ENCODE results near the gene HOXA3. TPM values are rescaled to one million over a fixed set of nuclear protein-coding genes. Genes with fewer than 3 reads are reported as not detected.

HOXA3 gene
- polyA plus RNA-seq, 1 donor: 14.3 TPM

- no peak for DNase-seq (ENCODE audit: low read depth)
Observed at GRCh38 chr7:27091941-27092818, 60.2 kb downstream of the HOXA3 start.

GRCh38 chr7:27091105-27091504 lies 61.3 kb downstream of the HOXA3 start:
- no peak for DNase-seq (ENCODE audit: low read depth)

- DNase-seq (ENCODE audit: low read depth): no peak
Observed at GRCh38 chr7:27088002-27088922, 64.1 kb downstream of the HOXA3 start.

GRCh38 chr7:27083646-27084045 lies 68.7 kb downstream of the HOXA3 start:
- no peak for DNase-seq (ENCODE audit: low read depth)

GRCh38 chr7:27082171-27082570 lies 70.2 kb downstream of the HOXA3 start:
- no peak for DNase-seq (ENCODE audit: low read depth)

- no peak for DNase-seq (ENCODE audit: low read depth)
Observed at GRCh38 chr7:27080844-27081436, 71.4 kb downstream of the HOXA3 start.

GRCh38 chr7:27079234-27079975 lies 73.0 kb downstream of the HOXA3 start:
- DNase-seq (ENCODE audit: low read depth): no peak

- DNase-seq (ENCODE audit: low read depth): no peak
Observed at GRCh38 chr7:27078616-27079233, 73.7 kb downstream of the HOXA3 start.

- no peak for DNase-seq (ENCODE audit: low read depth)
Observed at GRCh38 chr7:27073076-27073475, 79.3 kb downstream of the HOXA3 start.

- DNase-seq (ENCODE audit: low read depth): no peak
Observed at GRCh38 chr7:27071622-27072390, 80.6 kb downstream of the HOXA3 start.

GRCh38 chr7:27068259-27068658 lies 84.1 kb downstream of the HOXA3 start:
- no peak for DNase-seq (ENCODE audit: low read depth)

- DNase-seq (ENCODE audit: low read depth): no peak
Observed at GRCh38 chr7:27066148-27066547, 86.2 kb downstream of the HOXA3 start.

GRCh38 chr7:27065709-27066108 lies 86.7 kb downstream of the HOXA3 start:
- no peak for DNase-seq (ENCODE audit: low read depth)

- DNase-seq (ENCODE audit: low read depth): no peak
Observed at GRCh38 chr7:27064661-27065060, 87.7 kb downstream of the HOXA3 start.

- peak; percentile 74 for DNase-seq (ENCODE audit: low read depth)
Observed at GRCh38 chr7:27064159-27064558, 88.2 kb downstream of the HOXA3 start.

GRCh38 chr7:27062946-27063345 lies 89.4 kb downstream of the HOXA3 start:
- DNase-seq (ENCODE audit: low read depth): no peak

Measured in forelimb muscle (tissue), 1 donor.